ENCODE measurements around the gene DLGAP1.

The DLGAP1 gene

DNA sequence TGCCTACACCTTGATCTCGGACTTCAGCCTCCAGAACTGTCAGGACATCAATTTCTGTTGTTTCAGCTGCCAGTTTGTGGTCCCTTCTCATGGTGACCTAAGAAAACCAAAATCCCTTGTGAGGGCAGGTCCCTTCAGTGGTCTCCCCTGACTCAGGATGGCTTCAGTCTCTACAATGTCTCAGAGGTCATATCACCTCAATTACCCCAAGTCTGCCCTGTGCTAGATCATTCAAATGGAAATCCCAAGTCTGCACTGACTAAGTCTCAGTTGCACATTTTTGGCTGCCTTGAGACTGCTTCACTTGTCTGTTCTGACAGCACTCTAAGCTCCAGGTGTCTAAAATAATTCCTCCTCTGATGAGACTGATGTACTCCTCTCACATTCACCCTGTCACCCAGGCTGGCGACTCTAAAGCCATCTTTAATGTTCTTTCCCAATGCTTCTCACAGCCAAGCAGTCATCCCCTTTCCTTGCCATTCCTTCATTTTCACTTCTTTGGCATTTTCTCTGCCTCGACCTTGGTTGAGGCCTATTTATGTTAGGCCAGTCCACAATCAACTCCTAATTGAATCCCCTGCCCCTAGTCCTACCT lies 470.8 kb downstream of the DLGAP1 start:
- no peak for DNase-seq

DNA sequence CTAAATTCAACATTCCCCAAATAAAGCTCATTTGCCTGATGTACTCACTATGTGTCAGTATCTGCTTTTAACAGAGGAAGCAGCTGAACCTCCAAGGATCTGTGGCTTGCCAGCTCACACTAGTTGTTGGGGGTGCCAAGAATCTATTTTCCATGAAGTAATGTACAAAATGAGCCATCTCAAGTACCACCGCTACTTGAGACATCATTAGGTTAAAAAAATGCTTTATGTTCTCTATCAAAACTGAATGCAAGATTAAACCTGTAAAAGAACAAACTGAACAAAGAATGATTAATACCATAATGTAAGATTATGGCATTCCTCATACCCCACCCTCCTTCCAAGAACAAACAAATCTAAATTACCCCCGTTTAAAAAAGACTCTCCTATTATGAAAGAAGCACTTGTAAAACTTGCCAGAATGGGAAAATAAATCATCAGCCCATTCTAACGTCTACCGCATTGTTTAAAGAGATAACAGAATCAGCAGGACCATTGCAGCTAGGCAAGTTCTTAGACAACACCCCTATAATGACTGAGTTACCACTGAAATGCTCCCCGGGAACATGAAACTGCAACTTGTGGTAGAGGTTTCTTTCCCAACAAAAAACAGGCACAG lies 471.6 kb downstream of the DLGAP1 start:
- DNase-seq, result peak; percentile 82

DNA sequence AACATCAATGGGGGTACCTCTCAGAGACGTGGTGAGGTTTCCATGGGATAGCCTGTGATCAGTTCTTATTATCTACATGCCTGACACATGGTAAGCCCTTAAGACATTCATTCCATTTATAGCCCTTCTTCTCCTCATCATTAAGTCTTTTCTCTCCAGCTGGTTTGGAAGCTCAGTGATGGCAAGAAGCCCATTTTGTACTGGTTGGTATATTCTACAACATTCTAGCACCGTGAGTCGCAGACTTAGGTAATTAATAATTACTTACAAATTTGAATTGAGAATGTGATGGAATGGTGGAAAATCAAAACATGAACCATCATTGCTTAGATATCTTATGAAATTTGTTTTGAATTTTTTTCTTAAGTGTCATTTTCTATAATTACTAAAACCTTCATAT lies 472.6 kb downstream of the DLGAP1 start:
- DNase-seq, result peak; percentile 67

DNA sequence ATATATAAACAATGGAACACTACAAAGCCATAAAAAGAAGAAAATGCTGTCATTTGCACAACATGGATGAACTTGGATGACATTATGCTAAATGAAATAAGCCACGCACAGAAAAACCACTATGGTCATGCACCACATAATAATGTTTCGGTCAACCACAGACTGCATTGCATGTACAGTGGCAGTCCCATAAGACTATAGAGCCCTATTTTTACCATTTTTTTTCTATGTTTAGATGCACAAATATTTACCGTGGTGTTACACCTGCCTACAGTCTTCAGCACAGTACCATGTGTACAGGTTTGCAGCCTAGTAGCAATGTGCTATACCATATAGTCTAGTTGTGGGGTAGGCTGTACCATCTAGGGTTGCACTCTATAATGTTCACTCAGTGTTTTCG lies 476.1 kb downstream of the DLGAP1 start:
- DNase-seq, result no peak

DNA sequence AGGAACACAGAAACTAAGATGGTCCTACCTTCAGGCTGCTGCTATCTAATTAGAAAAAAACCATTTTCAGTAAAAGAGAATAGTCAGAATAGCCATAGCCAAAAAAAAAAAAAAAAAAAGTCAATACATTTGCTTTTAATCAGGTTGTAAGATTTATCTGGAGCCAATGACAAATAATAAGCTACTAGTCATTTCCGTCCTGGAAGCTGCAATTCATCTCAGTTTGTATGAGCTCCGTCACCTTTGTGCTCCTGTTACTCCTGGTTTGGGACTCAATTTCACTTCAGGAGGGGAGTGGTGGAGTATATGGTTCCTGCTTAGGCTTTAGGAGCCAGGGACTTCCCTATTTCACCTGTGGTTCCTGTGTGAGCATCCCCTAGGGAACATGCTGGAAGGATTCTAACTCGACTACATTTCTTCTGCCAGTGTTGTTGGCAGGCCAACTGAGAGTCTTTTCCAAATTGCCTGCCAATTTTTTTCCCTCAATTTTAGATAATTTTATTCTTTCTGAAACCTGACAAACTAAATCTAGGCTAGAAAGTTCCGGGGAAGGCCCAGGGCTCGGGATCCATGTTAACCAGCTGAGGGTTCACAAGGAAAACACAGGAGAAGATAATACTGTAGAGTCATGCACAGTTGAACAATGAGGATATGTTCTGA lies 481.8 kb downstream of the DLGAP1 start:
- DNase-seq, result no peak

DNA sequence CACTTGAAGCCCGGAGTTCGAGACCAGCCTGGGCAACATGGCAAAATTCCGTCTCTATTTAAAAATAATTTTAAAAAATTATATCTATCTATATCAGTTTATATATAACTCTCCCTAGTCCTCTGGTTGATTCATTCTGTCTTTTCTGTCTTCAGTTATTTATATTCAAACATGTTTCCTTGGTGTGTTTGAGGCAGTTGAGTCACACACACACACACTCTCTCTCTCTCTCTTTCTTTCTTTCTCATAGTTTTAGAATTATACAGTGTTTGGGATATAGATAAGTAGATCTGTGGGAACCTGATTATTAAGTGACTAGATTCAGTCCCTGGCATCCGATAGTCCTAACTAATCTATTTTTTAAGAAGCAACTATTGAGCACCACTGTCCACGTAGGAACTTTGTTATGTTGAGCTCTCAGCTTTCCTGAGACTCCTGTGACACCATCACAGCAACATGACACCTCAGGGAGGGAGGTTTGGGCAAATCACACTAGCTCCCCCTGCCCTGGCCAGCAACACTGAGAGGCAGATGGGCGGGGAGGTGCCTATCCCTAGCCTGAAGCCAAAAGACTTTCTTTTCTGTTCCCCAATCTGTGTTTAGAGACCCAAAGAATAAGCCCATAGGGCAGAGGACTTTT lies 482.7 kb downstream of the DLGAP1 start:
- no peak for DNase-seq

DNA sequence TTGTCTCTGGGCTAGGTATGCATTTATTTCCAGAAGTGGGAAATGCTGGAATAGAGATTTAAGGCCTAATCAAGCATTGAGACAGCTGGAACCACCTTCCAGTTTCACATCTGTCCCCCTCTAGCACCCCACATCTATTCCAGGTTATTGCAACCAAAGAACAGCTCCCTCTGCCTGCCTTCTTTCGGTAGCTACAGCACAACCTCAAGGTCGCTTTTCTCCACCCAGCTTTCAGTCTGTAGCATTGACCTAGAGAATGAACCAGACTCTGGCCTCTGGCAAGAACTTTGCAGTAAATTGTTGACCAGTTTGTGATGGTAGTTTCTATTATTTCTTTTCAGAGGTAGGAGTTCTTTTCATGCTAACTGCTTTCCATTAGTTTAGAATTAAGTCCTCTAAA lies 484.2 kb downstream of the DLGAP1 start:
- DNase-seq, result no peak

DNA sequence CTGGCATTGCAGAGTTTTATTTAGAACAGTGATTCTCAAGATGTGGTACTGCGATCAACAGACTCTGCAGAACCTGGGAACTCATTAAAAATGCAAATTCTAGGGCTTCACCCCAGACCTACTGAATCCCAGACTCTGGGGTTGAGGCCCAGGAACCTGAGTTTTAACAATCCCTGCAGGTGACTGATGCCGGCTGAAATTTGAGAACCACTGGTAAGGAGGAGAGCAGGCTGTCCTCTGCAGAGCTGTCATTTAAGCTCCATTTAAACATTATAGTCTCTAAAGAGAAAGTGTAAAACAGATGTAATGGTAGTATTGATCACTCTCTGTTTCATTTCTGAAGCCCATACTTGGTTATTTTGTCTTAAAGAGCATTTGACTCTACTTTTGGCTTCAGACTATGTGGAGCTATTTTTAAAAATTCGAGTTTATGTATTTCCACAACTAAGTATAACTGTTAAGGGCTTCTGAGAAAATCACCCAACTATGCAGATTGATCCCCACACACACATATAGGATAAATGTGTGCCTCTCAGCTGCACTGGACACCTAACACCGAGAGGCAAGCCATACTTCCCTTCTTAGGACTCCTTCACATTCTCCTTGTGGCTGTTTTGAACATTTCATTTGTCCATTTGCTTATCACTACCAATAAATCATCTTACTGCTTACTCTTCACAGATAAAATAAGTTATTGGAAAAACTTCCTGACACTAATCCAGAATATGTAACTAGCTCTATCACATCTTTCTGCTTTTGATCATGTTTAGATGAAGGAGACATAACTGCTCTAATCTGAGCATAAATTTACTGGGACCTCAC lies 487.5 kb downstream of the DLGAP1 start:
- DNase-seq, result no peak

DNA sequence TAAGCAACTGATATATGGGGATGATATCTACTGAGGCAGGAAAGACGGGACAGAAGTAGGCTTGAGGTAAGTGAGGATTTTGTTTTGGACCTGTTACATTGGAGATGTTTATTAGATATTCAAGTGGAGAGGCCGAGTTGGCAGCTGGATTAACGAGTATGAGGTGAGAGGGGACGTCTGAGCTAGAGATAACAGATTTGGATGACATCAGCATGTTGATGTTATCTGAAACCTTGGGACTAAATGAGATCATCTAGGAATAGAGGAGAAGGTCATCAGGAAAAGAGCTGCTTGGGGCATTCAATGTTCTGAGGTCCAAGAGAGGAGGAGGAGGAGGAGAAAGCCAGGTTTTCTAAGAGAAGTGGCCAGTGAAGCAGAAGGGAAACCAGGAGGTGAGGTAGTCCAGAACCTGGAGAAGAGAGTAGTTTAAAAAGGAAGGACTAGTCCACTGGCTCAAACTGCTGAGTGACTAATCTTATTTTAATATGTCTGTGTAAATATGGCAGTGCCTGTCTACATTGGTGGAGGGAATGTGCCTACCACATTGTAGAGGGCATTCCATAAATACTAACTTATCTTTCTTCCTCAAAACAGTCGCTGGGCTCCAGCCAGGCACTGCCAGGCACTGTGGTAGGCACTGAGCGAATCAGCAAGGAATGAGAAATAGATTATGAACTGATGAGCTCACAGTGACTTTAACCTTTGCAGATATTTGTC lies 488.3 kb downstream of the DLGAP1 start:
- peak; percentile 76 for DNase-seq

DNA sequence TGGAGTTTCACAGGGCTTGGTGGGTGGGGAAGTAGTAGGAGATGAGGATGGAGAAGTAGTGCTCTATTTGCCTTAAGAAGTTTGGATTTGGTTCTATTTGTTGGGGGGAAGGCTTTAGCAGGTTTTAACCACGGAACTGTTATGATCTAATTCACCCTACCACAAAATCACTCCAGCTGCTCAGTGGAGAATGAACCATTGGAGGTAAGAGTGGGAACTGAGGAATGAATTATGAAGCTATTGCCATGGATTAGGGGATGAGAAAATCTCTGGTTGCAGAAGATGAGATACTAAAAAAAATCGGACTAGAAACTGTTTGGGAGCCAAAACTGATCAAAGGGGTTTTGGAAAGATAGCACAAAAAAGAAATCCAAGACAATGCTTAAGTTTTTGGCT lies 488.9 kb downstream of the DLGAP1 start:
- no peak for DNase-seq

DNA sequence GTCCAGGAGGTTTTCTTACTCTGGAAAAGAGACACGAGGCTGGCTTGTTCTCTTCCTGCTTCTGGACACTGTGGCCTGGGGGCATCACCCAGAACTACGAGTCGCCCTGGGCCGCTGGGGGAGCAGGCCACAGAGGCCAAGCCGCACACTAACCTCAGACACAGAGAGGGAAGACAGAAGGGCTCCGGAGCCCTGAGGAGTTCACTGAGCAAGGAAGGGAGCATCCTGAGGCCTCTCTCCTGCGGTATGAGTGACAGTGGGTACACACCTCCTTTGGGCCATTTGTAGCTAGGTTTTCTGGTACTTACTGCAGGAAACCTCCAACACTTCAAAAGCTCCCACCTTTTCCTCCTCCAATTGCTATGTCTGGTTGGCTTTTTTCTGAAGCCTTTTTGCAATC lies 494.1 kb downstream of the DLGAP1 start:
- no peak for DNase-seq

DNA sequence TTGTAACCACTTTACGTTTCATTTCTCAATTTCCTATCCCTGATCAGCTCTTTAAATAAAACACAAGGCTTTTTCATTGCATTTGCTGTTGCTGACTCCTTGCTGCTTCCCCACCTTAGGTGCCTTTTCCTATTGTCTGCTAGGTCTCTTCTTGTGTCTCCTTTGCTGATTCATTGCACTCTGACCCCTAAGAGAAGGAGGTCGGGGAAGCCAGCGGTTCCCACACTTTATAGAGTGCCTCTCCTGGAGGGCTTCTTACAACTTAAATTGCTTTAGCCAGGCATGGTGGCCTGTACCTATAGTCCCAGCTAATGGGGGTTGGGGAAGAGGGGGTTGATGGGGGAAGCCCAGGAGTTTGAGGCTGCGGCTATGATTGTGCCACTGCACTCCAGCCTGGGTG lies 495.0 kb downstream of the DLGAP1 start:
- DNase-seq, result no peak

DNA sequence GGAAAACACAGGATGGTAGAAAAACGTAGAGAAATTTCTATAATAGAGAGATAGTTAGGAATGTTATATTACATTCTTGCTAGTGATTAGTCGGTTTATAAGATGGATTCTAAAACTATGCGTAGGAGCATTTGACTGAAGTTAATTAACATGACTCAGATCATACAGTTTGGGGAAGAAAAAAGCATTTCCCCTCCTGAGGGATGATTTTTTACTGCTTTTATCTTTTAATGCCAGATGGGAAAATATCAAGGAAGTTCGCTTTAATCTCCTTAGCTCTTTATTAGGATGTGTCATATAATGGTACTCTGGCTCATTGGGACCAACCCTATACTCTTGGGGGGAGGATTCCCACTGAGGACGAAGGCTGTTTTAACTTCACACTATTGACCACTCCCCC lies 503.1 kb downstream of the DLGAP1 start:
- no peak for DNase-seq

DNA sequence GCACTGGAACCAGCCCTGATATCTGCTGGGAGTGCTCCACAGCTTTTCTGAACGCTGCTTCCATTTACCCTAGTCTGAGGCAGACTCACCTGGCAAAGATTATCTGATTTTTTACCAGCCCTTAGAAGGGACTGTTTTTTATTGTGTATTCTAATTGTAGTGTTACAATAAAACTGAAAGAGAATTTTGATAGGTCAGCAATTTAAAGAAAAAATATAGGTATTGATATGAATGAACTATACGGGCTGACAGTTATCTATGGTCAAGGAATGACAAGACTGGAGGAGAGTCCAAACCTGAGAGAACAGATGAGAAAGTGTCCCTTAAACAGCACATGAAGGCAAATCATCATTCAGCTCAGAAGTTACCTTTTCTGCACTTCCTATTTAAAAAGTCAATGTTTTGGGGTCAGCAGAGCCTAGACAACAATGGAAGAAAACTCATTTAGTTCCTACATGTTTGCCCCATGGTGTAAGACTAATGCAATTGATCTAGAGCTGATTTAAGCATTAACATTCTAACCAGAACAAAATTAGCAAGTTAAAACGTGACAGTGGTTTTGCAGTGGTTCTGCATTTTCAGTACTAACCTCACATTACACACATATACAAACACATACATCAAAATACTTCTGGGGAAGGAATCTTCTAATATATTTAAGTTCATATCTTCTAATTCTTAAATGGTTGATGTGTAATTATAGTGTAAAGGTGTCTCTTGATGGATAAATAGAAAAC lies 504.3 kb downstream of the DLGAP1 start:
- DNase-seq, result no peak

DNA sequence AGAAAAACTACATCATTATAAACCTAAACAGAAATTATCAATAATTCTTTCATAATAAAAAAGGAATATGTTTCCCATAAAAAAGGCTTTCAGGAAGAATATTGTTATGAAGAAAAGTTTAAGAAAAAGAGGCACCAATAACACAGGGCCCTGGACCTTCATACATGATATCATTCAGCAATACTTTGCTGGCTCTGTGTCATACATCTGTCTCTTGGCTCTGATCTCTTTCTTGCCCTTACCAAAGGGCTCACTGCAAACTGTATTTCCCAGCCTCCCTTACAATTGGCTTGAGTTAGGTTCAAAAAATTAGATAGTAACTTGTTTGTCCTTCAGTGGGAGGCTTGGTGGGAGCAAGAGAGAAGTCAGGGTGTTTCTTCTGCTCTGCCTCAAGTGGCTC lies 506.1 kb downstream of the DLGAP1 start:
- no peak for DNase-seq

DNA sequence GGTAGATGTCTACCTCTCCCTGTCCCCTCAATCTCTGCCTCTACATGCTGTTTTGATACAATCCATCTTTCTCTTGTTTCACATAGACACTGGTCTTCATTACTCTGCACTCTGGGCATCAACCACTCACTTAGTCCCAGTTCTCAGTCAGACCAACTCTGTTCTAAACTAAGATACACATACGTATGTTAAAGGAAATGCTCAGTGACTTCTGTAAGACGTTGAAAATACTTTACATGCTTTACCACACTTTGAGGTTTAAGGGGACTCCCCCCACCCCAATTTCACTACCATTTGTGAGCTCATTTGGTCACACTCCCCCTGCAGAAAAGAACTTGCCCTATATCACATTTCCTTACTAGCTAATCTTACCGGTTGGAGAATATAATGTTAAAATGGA lies 507.7 kb downstream of the DLGAP1 start:
- DNase-seq, result no peak

DNA sequence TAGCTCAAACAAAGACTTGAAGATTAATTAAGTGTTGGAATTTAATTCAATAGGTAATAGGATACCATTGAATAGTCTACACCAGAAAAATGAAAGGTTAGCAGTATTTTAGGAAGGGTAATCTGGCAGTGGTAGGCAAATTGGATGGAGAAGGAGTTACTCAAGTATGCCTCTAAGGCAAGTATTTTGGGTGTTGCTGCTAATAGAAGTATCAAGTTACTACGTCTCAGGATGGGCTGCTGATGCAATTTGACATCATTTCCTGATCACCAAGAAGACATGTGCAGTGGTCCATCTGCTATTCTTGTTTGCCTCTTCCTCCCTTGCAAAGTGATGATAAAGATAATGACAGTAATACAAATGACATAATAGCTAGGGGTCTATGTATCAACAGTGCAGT lies 519.8 kb downstream of the DLGAP1 start:
- DNase-seq, result peak; percentile 31

DNA sequence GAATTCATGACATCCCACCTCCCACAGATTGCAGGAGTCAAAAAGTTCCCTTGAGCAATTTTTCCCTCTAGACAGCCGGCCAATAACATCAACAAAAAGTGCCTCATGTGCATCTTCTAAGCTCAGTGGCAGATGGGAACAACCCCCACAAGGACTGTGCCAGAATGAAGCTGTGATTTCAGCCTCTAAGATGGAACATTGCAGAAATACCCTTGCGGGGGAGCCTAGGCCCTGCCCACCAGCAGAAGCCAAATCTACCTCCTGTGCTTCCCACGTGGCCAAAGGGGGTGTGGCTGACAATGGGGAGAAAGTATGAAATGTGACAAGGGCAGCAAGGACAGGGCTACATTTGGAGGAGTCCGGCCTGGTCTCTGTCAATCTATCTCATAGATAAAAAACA lies 522.8 kb downstream of the DLGAP1 start:
- no peak for DNase-seq

DNA sequence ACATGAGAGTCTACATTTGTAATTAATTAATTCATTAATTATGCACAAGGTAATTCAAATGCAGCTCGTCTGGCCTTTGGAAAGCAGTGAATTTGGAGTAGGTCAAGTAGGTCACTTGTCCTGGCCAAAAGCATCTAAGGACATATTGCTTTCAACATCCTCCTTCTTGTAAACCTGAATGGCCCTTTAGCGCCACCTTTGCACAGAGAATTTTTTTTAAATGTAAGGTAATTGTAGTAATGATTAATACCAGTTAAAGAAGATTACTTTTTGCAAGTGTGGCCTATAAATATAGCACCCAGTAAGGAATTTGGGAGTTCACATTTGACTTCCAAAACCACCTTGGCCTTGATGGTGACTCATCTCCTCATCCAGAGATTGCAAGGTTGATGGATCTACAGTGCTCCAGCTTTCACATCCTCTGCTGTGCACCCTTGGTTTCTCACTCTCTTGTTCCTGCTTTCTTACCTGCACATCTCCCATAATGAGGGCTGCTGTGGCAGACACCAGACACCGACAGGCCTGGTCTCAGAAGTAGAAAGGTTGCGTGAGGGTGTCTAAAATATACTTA lies 523.5 kb downstream of the DLGAP1 start:
- DNase-seq, result no peak

DNA sequence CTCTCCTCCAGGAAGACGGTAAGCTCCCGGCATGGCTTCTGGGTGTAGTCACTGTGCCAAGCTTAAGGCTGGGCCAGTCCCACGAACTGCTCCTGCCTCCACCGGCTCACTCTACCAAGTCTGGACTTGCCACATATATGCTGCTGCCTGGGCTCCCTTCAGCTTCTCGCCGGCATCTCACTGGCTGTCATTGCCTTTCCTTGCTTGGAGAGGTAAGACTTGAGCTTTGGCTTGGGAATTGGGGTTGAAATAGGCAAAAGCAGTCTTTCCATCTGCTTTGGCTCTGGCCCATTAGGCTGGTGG lies 524.1 kb downstream of the DLGAP1 start:
- DNase-seq, result no peak

Measured in fibroblast of skin of scalp (primary cell).